ENCODE measurements around the gene PALM.

DNA sequence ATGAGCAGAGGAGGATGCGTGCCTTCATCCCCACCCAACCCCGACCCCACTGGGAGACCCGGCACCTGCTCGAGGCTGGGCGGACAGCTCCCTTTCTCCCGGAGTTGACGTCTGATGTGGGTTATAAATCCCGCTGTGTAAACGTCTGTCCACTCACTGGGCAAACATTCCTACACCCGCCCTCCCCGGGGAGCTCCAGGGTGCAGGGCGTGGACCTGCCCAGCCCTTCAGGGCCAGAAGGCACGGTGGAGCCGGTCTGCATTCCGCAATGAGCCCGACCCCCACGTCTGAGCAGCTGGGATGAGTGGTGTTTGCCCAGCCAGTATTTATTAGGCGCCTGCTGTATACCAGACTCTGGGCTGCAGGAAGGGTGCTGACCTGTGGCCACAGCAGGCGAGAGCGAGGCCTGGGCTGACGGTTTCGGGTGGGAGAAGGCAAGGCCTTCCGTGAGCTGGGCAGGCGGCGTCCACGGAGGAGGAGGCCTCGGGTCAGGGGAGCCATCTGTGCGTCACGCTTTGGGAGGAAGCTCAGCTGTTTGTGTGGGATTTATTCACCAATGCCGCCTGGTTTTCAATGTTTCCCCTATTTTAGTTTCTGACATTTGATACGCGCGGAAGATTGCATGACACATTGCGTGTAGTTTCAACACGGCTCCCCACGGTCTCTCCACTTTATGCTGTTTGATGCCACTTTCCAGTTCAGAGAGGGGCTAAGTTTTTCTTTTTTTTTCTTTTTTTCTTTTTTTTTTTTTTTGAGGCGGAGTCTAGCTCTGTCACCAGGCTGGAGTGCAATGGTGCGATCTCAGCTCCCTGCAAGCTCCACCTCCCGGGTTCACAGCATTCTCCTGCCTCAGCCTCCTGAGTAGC, 44.1 kb downstream of the PALM start:
- TF ChIP-seq POLR2A (IDR thresholded peaks at IDR 0.05) (no peak), POLR2AphosphoS5 (IDR thresholded peaks at IDR 0.05) (no peak)
- TF ChIP-seq, protein P1, sequence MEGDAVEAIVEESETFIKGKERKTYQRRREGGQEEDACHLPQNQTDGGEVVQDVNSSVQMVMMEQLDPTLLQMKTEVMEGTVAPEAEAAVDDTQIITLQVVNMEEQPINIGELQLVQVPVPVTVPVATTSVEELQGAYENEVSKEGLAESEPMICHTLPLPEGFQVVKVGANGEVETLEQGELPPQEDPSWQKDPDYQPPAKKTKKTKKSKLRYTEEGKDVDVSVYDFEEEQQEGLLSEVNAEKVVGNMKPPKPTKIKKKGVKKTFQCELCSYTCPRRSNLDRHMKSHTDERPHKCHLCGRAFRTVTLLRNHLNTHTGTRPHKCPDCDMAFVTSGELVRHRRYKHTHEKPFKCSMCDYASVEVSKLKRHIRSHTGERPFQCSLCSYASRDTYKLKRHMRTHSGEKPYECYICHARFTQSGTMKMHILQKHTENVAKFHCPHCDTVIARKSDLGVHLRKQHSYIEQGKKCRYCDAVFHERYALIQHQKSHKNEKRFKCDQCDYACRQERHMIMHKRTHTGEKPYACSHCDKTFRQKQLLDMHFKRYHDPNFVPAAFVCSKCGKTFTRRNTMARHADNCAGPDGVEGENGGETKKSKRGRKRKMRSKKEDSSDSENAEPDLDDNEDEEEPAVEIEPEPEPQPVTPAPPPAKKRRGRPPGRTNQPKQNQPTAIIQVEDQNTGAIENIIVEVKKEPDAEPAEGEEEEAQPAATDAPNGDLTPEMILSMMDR (IDR thresholded peaks at IDR 0.05), result no peak
